Measurements from ENCODE around the gene PJVK.
"Not testable (repeated sequence)": the region's sequence is repeated elsewhere in the genome, so short reads cannot be mapped to it uniquely, and the experiment has no call there.

The PJVK gene

GRCh38 chr2:178441426-178441825, 9.8 kb upstream of the PJVK start:
- no peak for DNase-seq

- no peak for DNase-seq
These were observed 2.1 kb upstream of the PJVK start for GRCh38 chr2:178448968-178449661.

- peak; percentile 58 for DNase-seq
These were observed 1.3 kb upstream of the PJVK start for GRCh38 chr2:178449700-178450523.

GRCh38 chr2:178450524-178450773, 729 bp upstream of the PJVK start:
- DNase-seq, result no peak

GRCh38 chr2:178452334-178452733, 1.2 kb downstream of the PJVK start:
- DNase-seq, result no peak

- peak; percentile 39 for DNase-seq
These were observed 1.7 kb downstream of the PJVK start for GRCh38 chr2:178452870-178453269.

GRCh38 chr2:178455947-178456346, 4.8 kb downstream of the PJVK start:
- no peak for DNase-seq

- no peak for DNase-seq
These were observed 6.3 kb downstream of the PJVK start for GRCh38 chr2:178457390-178457886.

- no peak for DNase-seq
These were observed 18.2 kb downstream of the PJVK start for GRCh38 chr2:178469219-178469849.

- DNase-seq, result not testable (repeated sequence)
These were observed 20.1 kb downstream of the PJVK start for GRCh38 chr2:178471313-178471712.

GRCh38 chr2:178473373-178473772, 22.2 kb downstream of the PJVK start:
- no peak for DNase-seq

GRCh38 chr2:178473931-178474330, 22.8 kb downstream of the PJVK start:
- DNase-seq, result no peak

- DNase-seq, result no peak
These were observed 23.4 kb downstream of the PJVK start for GRCh38 chr2:178474560-178474959.

GRCh38 chr2:178476477-178476876, 25.3 kb downstream of the PJVK start:
- no peak for DNase-seq

- DNase-seq, result peak; percentile 46
These were observed 26.4 kb downstream of the PJVK start for GRCh38 chr2:178477443-178478129.

GRCh38 chr2:178478130-178478438, 26.9 kb downstream of the PJVK start:
- peak; percentile 54 for DNase-seq

- peak; percentile 89 for DNase-seq
These were observed 27.5 kb downstream of the PJVK start, which contains the start of gene FKBP7 for GRCh38 chr2:178478439-178479274. FKBP7 (minus strand) TSS chr2:178478600; CDS start chr2:178478499, 101 bp downstream.

GRCh38 chr2:178479275-178479616, 28.1 kb downstream of the PJVK start:
- DNase-seq, result no peak

- DNase-seq, result no peak
These were observed 28.6 kb downstream of the PJVK start for GRCh38 chr2:178479758-178480226.

- peak; percentile 94 for DNase-seq
These were observed 29.3 kb downstream of the PJVK start, which contains the start of gene PLEKHA3 for GRCh38 chr2:178480227-178481181. PLEKHA3 (plus strand) TSS chr2:178480457; CDS start chr2:178480870, 413 bp downstream.

GRCh38 chr2:178482437-178482836, 31.3 kb downstream of the PJVK start:
- DNase-seq, result peak; percentile 8

Data from NCI-H69 (cell line).